H1 (cell line): Measurements from ENCODE around the gene MSI2. TPM values are rescaled to one million over a fixed set of nuclear protein-coding genes. Genes with fewer than 3 reads are reported as not detected.
A peak's percentile ranks its signal among the peaks of the same experiment; 100 is the strongest.

Experiments used
- CTCF ChIA-PET: fragments of 300-600 bp; sonication (Branson Sonifier 250); formaldehyde crosslinking; loops from one replicate; lab custom pipeline; 2021; ENCODE audit not compliant: partially characterized antibody; lab: Charles Lee
- POLR2A ChIA-PET: fragments of 300-600 bp; sonication (Branson Sonifier 250); formaldehyde crosslinking; loops from one replicate; lab custom pipeline; 2021; ENCODE audit warnings: inconsistent platforms; ENCODE audit not compliant: partially characterized antibody; lab: Charles Lee
- DNase-seq, 2 experiments: peaks; one replicate each; pipeline versions ENCODE4 v3.0.0 to v3.0.0-alpha.2; 2010 to 2022; ENCODE audit warnings: low spot score in 2 of 2, low read depth in 1 of 2, mixed read lengths in 1 of 2
- FAIRE-seq: peaks from 2 replicates; lab custom pipeline; 2011; peaks lifted over from hg19 to GRCh38; lab: Jason Lieb, UNC
- H2AFZ ChIP-seq: 2 replicates; pipeline ENCODE4 v1.8.1; 2012; ENCODE audit warnings: low read length, inconsistent platforms
- H2AK5ac ChIP-seq: 2 replicates; pipeline ENCODE4 v1.6.1; 2013; ENCODE audit warnings: low read depth, low read length
- H2BK120ac ChIP-seq: replicated peaks from 2 replicates; pipeline ENCODE3; 2013; ENCODE audit warnings: low read depth, low read length, inconsistent platforms
- H2BK12ac ChIP-seq: 2 replicates; pipeline ENCODE4 v1.6.1; 2013; ENCODE audit warnings: low read depth, low read length
- H2BK15ac ChIP-seq: 2 replicates; pipeline ENCODE4 v1.6.1; 2013; ENCODE audit warnings: low read length
- H2BK20ac ChIP-seq: 2 replicates; pipeline ENCODE4 v1.6.1; 2013; ENCODE audit warnings: low read length
- H2BK5ac ChIP-seq: 2 replicates; pipeline ENCODE4 v1.6.1; 2013; ENCODE audit warnings: low read depth, low read length
- H3K14ac ChIP-seq: 2 replicates; pipeline ENCODE4 v1.6.1; 2013; ENCODE audit warnings: inconsistent platforms; ENCODE audit not compliant: insufficient read length
- H3K18ac ChIP-seq: 2 replicates; pipeline ENCODE4 v1.6.1; 2013; ENCODE audit warnings: low read length; ENCODE audit errors: extremely low read depth
- H3K23ac ChIP-seq: 2 replicates; pipeline ENCODE4 v1.6.1; 2013; ENCODE audit warnings: inconsistent platforms; ENCODE audit not compliant: insufficient read length
- H3K23me2 ChIP-seq: 2 replicates; pipeline ENCODE4 v1.6.1; 2013; ENCODE audit warnings: low read depth, low read length
- H3K27ac ChIP-seq: 2 replicates; pipeline ENCODE4 v1.6.1; 2011; ENCODE audit warnings: low read depth, low read length, inconsistent platforms
- H3K27me3 ChIP-seq, 4 experiments: replicated peaks in 1 of 4; 1 replicate in 1 of 4; 2 replicates in 3 of 4; pipeline versions ENCODE4 v1.6.1 to v1.8.1; 2011 to 2013; ENCODE audit warnings: low read length in 3 of 4, mild to moderate bottlenecking in 3 of 4, inconsistent platforms in 2 of 4, mixed read lengths in 2 of 4, moderate library complexity in 1 of 4; ENCODE audit not compliant: control insufficient read depth in 3 of 4, insufficient read depth in 3 of 4; ENCODE audit errors: extremely low read depth in 1 of 4
- H3K36me3 ChIP-seq, 4 experiments: 2 replicates each; pipeline versions ENCODE4 v1.6.1 to v1.8.1; 2011 to 2013; ENCODE audit warnings: mild to moderate bottlenecking in 4 of 4, low read length in 3 of 4, moderate library complexity in 2 of 4, control low read depth in 1 of 4, inconsistent platforms in 1 of 4; ENCODE audit not compliant: insufficient read depth in 4 of 4, control insufficient read depth in 2 of 4
- H3K4ac ChIP-seq: replicated peaks from 2 replicates; pipeline ENCODE3; 2013; ENCODE audit warnings: low read length, low read depth, mixed read lengths, inconsistent platforms; ENCODE audit not compliant: insufficient read length
- H3K4me1 ChIP-seq, 4 experiments: replicated peaks in 1 of 4; 1 replicate in 1 of 4; 2 replicates in 3 of 4; pipeline versions ENCODE4 v1.6.1 to v1.8.1; 2011 to 2013; ENCODE audit warnings: low read length in 3 of 4, inconsistent platforms in 2 of 4, mixed read lengths in 1 of 4; ENCODE audit not compliant: insufficient read depth in 4 of 4, control insufficient read depth in 3 of 4
- H3K4me2 ChIP-seq, 2 experiments: 2 replicates each; pipeline versions ENCODE4 v1.6.1 to v1.8.1; 2011 to 2013; ENCODE audit warnings: low read depth in 2 of 2, low read length in 2 of 2, control low read depth in 1 of 2, inconsistent platforms in 1 of 2, mild to moderate bottlenecking in 1 of 2; ENCODE audit not compliant: insufficient read depth in 1 of 2
- H3K4me3 ChIP-seq, 4 experiments: fragments of 200-600, 300-600 bp in 1 of 4; sonication (generic), shearing (Covaris generic), sonication (Bioruptor Twin) in 1 of 4; 2 replicates each; pipeline versions ENCODE4 v1.5.1 to v1.8.1; 2011 to 2016; ENCODE audit warnings: low read length in 4 of 4, low read depth in 3 of 4, control low read depth in 2 of 4, inconsistent platforms in 2 of 4, mild to moderate bottlenecking in 2 of 4, mixed read lengths in 1 of 4, moderate library complexity in 1 of 4; ENCODE audit not compliant: insufficient read depth in 2 of 4; ENCODE audit errors: extremely low read depth in 1 of 4
- H3K56ac ChIP-seq: replicated peaks from 2 replicates; pipeline ENCODE3; 2013; ENCODE audit warnings: low read depth, mild to moderate bottlenecking, mixed read lengths, low read length, inconsistent platforms; ENCODE audit not compliant: insufficient read length
- H3K79me1 ChIP-seq: 2 replicates; pipeline ENCODE4 v1.6.1; 2013; ENCODE audit warnings: low read depth, low read length, control low read depth
- H3K79me2 ChIP-seq, 2 experiments: 2 replicates each; pipeline versions ENCODE4 v1.6.1 to v1.8.1; 2012 to 2013; ENCODE audit warnings: low read length in 2 of 2, mild to moderate bottlenecking in 2 of 2, inconsistent platforms in 1 of 2; ENCODE audit not compliant: insufficient read depth in 2 of 2, control insufficient read depth in 1 of 2
- H3K9ac ChIP-seq, 4 experiments: replicated peaks in 1 of 4; 1 replicate in 1 of 4; 2 replicates in 3 of 4; pipeline versions ENCODE4 v1.6.1 to v1.8.1; 2011 to 2013; ENCODE audit warnings: low read depth in 3 of 4, low read length in 3 of 4, control low read depth in 2 of 4, mild to moderate bottlenecking in 2 of 4, moderate library complexity in 2 of 4, inconsistent platforms in 1 of 4; ENCODE audit errors: extremely low read depth in 1 of 4
- H3K9me3 ChIP-seq, 2 experiments: 2 replicates each; pipeline versions ENCODE4 v1.6.1 to v1.8.1; 2012 to 2013; ENCODE audit warnings: mild to moderate bottlenecking in 2 of 2, moderate library complexity in 2 of 2, control low read depth in 1 of 2, inconsistent platforms in 1 of 2, low read depth in 1 of 2, low read length in 1 of 2, mixed read lengths in 1 of 2; ENCODE audit not compliant: insufficient read depth in 2 of 2
- H4K20me1 ChIP-seq, 2 experiments: replicated peaks in 1 of 2; 2 replicates each; pipeline versions ENCODE3 to v1.8.1; 2011 to 2013; ENCODE audit warnings: inconsistent platforms in 2 of 2, low read length in 2 of 2, mild to moderate bottlenecking in 1 of 2; ENCODE audit not compliant: insufficient read depth in 2 of 2, control insufficient read depth in 1 of 2
- H4K5ac ChIP-seq: 2 replicates; pipeline ENCODE4 v1.6.1; 2013; ENCODE audit warnings: low read length, low read depth, mixed read lengths, inconsistent platforms; ENCODE audit not compliant: insufficient read length
- H4K8ac ChIP-seq: 2 replicates; pipeline ENCODE4 v1.8.0; 2013; ENCODE audit warnings: mild to moderate bottlenecking, moderate library complexity, low read length, inconsistent platforms; ENCODE audit not compliant: insufficient read depth; ENCODE audit errors: extremely low read depth
- H4K91ac ChIP-seq: replicated peaks from 2 replicates; pipeline ENCODE3; 2013; ENCODE audit warnings: low read length, mixed read lengths, inconsistent platforms; ENCODE audit not compliant: insufficient read length
- NANOG ChIP-seq: IDR thresholded peaks from 2 replicates; pipeline ENCODE4 v1.6.1; 2011; ENCODE audit warnings: low read length, low read depth, mild to moderate bottlenecking, inconsistent platforms; ENCODE audit not compliant: insufficient read depth, poor library complexity, severe bottlenecking
- RFX5 ChIP-seq: IDR thresholded peaks from 2 replicates; pipeline ENCODE4 v1.6.1; 2011; ENCODE audit warnings: low read depth, low read length, improper control_type of control experiment, borderline replicate concordance
- SIX5 ChIP-seq: IDR thresholded peaks from 2 replicates; pipeline ENCODE4 v1.6.1; 2011; ENCODE audit warnings: mild to moderate bottlenecking, low read depth, low read length
- WGBS, 2 experiments: shearing (Covaris generic) in 1 of 2; methylation state at CpG; one replicate each; pipeline versions ENCODE4 v1.1.6 to v1.1.7; 2013 to 2015; ENCODE audit warnings: low lambda C conversion rate in 2 of 2, mixed read lengths in 2 of 2, inconsistent platforms in 1 of 2, low coverage in 1 of 2, missing lambda C conversion rate in 1 of 2; ENCODE audit not compliant: insufficient replicate concordance in 2 of 2, insufficient coverage in 1 of 2, insufficient read length in 1 of 2; ENCODE audit errors: extremely low coverage in 1 of 2, missing lambda C conversion rate in 1 of 2; 5-methylcytosine and 5-hydroxymethylcytosine counted together
- polyA plus RNA-seq, 7 experiments: library from polyadenylated mRNA; depleted of rRNA in 3 of 7; stranded (reverse) in 5 of 7; unstranded in 2 of 7; fragments of >200 nt in 5 of 7; fragments of 200-250 nt in 2 of 7; gene quantifications; 1 replicate in 5 of 7; 2 replicates in 1 of 7; 4 replicates in 1 of 7; pipeline versions ENCODE4 v1.2.1 to v1.2.3, GENCODE V29; 2011 to 2013; ENCODE audit warnings: missing spikeins in 2 of 7, mixed read lengths in 2 of 7
- total RNA-seq: library from RNA; stranded (reverse); fragmentation: NEBNext Ultra II Directional; extraction: Animal tissue kit (Norgen Biotek cat#: 25700); gene quantifications from 2 replicates; pipeline ENCODE4 v1.2.1, GENCODE V29; 2021

The MSI2 gene
- total and polyA plus RNA-seq, 2 of the 8 experiments (the other 6 are each of a cell fraction or from before 2014, with no cell fraction given) = 36.7 to 80.6 TPM

DNA sequence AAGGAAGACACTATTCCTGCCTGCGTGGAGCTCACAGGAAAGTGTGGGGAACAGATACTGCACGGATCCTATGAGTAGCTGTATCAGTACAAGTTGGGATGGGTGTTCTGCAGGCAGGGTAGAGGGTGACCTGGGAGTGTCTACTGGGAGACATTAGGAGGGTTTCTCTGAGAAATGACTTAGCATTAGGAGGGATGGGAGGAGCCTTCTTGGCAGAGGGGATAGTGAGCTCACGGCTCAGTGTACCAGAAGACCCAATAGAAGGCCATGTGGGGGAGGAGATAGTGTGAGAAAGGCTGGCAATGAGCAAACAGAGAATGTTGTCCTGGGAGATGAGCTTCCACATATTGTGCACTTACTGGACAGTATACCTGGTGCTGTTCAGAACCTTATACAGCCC is 109.1 kb downstream of the MSI2 start:
- Histone ChIP-seq H3K27me3 (no peaks in the 10 kb centered on the region), H3K18ac (0 out of 2 replicates have a peak overlapping the region, but pooled peaks have one; percentile 13), H3K23ac (no peak overlapping the region), H2AFZ (no peak overlapping the region), H2BK20ac (no peak overlapping the region), H2BK5ac (no peak overlapping the region), H3K4me3 (no peak overlapping the region), H3K79me2 (peaks cover 0 to 63% of the 10 kb centered on the region in 2 experiments; a peak in 3 of 4 replicates), H3K23me2 (no peaks in the 10 kb centered on the region), H2BK120ac (no peak overlapping the region), H4K5ac (no peak overlapping the region), H3K9ac (no peak overlapping the region), H3K4ac (no peak overlapping the region), H2BK12ac (no peak overlapping the region), H4K20me1 (peaks cover 2 to 12% of the 10 kb centered on the region in 2 experiments), H3K79me1 (peaks cover 6% of the 10 kb centered on the region), H3K27ac (no peak overlapping the region), H4K91ac (no peak overlapping the region), H3K9me3 (no peaks in the 10 kb centered on the region), H2AK5ac (no peak overlapping the region), H3K4me2 (no peak overlapping the region), H4K8ac (no peak overlapping the region), H3K56ac (no peak overlapping the region), H3K4me1 (peaks cover 2 to 19% (median 16%) of the 10 kb centered on the region in 4 experiments; a peak in 6 of 7 replicates), H3K36me3 (no peaks in the 10 kb centered on the region), H2BK15ac (no peak overlapping the region), H3K14ac (no peak overlapping the region)
- CTCF ChIA-PET = interaction anchor here (1.0 to 1.8 kb wide), 3 partner anchors 10 to 122 kb away, joined by 3 to 5 read pairs (median 3); no protein-coding TSS in a partner anchor
- POLR2A ChIA-PET = interaction anchor here (0.6 to 1.2 kb wide), 4 partner anchors 8 to 81 kb away, joined by 3 to 5 read pairs (median 3); no protein-coding TSS in a partner anchor
- 83% methylated on average over 3 of the region's 3 CpGs; no CpG with 5 or more reads in 1 of the 2 experiments for WGBS, 2 experiments
- FAIRE-seq (no peak), DNase-seq (no peak)
- TF ChIP-seq RFX5 (no peak), SIX5 (no peak), NANOG (no peak)
